Measurements from ENCODE around the gene MDGA2. TPM values are rescaled to one million over a fixed set of nuclear protein-coding genes. Genes with fewer than 3 reads are reported as not detected.
"Not testable (repeated sequence)": the region's sequence is repeated elsewhere in the genome, so short reads cannot be mapped to it uniquely, and the experiment has no call there.

MDGA2 gene
- total RNA-seq, 4 donors from 2014 or later, result 0.16 TPM; not detected in 3

DNA sequence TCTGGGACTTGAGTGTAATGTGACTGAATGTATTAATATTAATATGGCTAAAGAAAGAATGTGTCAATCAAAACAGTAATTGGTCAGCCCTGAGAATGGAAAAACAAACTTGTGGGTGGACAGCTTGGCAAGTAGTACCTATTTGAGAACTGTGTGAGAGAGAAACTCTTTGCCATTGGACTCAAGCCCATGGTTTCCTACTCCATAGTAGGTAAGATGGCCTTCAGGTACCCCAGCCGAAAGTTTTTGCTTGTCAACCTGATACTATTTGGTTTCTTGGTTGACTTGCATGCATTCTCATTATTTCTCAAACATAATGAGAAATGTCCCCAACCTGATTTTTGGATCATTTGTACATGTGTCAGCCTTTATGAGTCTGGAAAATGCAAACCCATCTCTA, 391.1 kb downstream of the MDGA2 start:
- no peak for DNase-seq (ENCODE audit: low spot score)
- ATAC-seq (ENCODE audit: low FRiP score), result no peak
- TF ChIP-seq CTCF (IDR thresholded peaks at IDR 0.05), result no peak

GRCh38 chr14:47281761-47282160, 393.6 kb downstream of the MDGA2 start:
- not testable (repeated sequence) for DNase-seq (ENCODE audit: low spot score); ATAC-seq (ENCODE audit: low FRiP score)

DNA sequence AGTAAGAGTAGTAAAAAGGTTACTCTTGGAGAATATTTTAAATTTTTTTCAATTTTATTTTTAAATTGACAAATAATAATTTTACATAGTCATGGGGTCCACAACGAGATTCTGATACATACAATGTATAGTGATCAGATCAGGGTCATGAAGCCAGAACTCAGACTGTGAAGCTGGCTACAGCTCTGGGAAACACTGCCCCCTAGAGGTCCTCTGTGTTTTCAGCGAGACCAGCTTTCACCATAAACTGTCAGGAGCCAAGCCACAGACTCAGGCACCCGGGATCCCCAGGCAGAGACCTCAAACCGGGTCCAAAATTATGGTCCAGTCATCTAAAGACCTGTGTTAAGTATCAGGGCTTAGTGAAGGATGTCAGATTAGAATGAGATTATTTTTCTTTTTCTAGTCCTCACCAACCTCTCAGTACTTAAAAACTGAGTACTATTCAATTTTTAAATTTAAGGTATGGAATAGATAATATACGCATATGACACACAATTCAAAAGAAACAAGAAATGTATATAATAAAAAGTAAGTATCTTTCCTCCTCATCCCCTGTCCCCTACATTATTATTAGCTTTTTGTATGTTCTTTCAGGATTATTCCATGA, 397.1 kb downstream of the MDGA2 start:
- ATAC-seq (ENCODE audit: low FRiP score) (peak; percentile 44), DNase-seq (ENCODE audit: low spot score) (no peak)
- TF ChIP-seq CTCF (IDR thresholded peaks at IDR 0.05), result no peak

- TF ChIP-seq CTCF (IDR thresholded peaks at IDR 0.05), result no peak
- DNase-seq (ENCODE audit: low spot score), result no peak
- ATAC-seq (ENCODE audit: low FRiP score), result peak; percentile 74
Observed at GRCh38 chr14:47277703-47278102, 397.7 kb downstream of the MDGA2 start.

DNA sequence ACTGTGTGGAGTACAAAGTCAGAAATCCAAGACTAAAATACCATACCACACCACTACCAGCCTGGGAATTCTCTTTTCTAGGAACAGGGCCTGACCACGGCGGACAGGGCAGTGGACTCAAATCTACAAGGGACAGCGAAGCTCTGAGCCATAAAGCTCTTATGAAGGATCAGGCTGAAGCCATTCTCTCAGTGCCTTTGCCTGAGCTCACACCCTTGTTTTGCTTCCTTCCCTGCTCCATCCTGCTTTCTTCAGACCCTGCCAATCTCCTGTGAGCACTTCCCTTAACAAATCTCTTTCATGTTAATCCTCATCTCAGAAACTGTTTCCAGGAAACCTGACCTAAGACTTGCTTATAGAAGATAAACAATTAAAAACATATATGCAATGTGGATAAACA, 398.5 kb downstream of the MDGA2 start:
- TF ChIP-seq CTCF (IDR thresholded peaks at IDR 0.05), result no peak
- DNase-seq (ENCODE audit: low spot score) (no peak), ATAC-seq (ENCODE audit: low FRiP score) (no peak)

GRCh38 chr14:47273939-47274338, 401.5 kb downstream of the MDGA2 start:
- DNase-seq (ENCODE audit: low spot score) (no peak), ATAC-seq (ENCODE audit: low FRiP score) (no peak)
- no peak for TF ChIP-seq CTCF (IDR thresholded peaks at IDR 0.05)

GRCh38 chr14:47270715-47271114, 404.7 kb downstream of the MDGA2 start:
- DNase-seq (ENCODE audit: low spot score) (no peak), ATAC-seq (ENCODE audit: low FRiP score) (no peak)
- TF ChIP-seq CTCF (IDR thresholded peaks at IDR 0.05), result no peak

Measured in omental fat pad (tissue), 4 donors.